Measurements from ENCODE around the gene CACNA1G.

The CACNA1G gene

DNA sequence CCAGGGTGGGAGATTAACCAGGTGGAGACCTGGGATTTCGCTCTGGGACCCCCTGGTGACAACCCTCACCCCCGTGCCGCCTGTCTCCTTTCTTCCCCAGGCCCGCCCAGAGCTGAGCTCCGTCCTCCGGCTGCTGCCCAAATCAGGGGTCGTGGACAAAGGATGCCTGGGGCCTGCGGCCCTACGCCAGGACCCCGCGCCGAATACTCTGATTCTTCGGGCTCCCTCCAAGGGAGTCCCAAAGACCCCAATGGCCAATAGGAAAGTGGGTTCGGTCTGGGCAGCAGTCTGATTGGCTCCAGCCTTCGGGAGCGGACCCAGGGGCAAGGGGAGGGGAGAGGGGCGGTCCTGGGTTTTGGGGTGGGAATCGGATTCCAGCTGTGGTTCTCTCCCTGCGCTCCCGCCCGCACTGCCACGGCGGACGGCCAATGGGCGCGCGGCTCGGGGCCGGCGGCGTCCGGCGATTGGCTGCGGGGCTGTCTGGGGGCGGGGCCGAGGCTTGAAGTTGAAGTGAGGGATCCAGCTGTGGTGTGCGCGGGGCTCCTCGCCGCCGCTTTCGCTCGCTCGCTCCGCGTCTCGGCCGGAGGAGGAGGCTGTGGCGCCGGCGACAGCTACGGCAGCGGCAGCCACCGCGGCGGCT, at the start of gene CACNA1G:
CACNA1G (plus strand) TSS at position 531 of the 640 bp plus-strand sequence. CDS start 745 bp downstream, outside the sequence.
- DNase-seq (ENCODE audit: extremely low read depth, low read depth) = peak; percentile 46
- TF ChIP-seq, protein P1, sequence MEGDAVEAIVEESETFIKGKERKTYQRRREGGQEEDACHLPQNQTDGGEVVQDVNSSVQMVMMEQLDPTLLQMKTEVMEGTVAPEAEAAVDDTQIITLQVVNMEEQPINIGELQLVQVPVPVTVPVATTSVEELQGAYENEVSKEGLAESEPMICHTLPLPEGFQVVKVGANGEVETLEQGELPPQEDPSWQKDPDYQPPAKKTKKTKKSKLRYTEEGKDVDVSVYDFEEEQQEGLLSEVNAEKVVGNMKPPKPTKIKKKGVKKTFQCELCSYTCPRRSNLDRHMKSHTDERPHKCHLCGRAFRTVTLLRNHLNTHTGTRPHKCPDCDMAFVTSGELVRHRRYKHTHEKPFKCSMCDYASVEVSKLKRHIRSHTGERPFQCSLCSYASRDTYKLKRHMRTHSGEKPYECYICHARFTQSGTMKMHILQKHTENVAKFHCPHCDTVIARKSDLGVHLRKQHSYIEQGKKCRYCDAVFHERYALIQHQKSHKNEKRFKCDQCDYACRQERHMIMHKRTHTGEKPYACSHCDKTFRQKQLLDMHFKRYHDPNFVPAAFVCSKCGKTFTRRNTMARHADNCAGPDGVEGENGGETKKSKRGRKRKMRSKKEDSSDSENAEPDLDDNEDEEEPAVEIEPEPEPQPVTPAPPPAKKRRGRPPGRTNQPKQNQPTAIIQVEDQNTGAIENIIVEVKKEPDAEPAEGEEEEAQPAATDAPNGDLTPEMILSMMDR (IDR thresholded peaks at IDR 0.05; ENCODE audit: low read depth, low read length, missing control alignments) = no peak
- peak within 1 kb of the TSS; percentile 30 for H3K4me3 ChIP-seq (replicated peaks; ENCODE audit: low read depth, low read length)

DNA sequence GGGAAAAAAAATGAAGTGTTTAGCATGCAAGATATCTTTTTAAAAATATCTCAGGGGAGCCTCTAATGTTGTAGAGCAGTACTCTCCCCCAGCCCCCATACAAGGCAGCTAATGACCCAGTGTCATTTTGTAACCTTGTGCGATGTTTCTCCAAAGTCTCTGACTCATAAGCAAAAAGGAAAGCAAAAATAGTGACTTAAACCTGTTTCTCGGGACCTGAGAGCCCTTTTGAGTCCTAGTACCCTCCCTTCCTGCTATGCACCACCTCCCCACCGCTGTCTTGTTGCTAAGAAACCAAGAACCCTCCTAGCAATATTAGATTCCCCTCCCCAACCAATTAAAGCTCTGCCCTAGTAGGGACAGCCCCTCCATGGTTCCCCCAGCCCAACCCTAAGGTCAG, 49.5 kb upstream of the CACNA1G start:
- DNase-seq (ENCODE audit: extremely low read depth, low read depth) = no peak
- TF ChIP-seq, protein P1 (IDR thresholded peaks at IDR 0.05; ENCODE audit: low read depth, low read length, missing control alignments) = no peak
- H3K4me3 ChIP-seq (replicated peaks; ENCODE audit: low read depth, low read length) = no peak overlapping the region

DNA sequence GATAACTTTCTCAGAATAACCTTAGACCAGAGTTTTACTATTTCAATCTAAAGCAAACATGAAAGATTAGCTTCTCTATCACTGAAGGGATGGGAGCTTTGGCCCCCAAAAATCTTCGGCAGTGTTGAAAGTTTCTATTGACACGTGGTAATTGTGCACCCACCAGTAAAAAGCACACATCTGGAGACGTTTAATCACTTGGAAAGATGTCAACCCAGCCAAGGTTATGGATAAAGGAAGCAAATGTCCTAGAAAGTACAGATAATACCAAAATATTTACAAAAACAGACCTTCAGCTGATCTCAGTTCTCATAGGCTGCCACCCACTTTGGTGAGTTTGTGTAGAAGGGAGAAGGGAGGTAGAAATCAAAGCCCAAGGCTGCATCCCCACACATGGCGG, 47.0 kb upstream of the CACNA1G start:
- DNase-seq (ENCODE audit: extremely low read depth, low read depth) = no peak
- H3K4me3 ChIP-seq (replicated peaks; ENCODE audit: low read depth, low read length) = no peak overlapping the region
- TF ChIP-seq, protein P1 (IDR thresholded peaks at IDR 0.05; ENCODE audit: low read depth, low read length, missing control alignments) = no peak

DNA sequence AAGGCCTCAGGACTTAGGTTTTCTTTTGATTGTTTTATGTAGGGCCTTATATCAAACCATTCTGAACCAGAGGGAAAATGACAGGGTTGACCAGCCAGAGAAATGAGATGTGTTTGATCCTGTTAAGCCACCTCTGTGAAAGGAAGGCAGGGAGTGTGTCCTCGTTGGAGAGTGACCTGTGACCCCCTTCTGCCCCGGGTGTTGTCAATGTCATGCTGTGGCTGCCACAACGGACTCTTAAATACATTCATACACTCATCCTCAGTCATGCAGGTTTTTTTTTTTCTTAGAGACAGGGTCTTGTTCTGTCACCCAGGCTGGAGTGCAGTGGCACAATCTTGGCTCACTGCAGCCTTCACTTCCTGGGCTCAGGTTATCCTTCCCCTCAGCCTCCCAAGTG, 46.1 kb upstream of the CACNA1G start:
- no peak for DNase-seq (ENCODE audit: extremely low read depth, low read depth)
- no peak overlapping the region for H3K4me3 ChIP-seq (replicated peaks; ENCODE audit: low read depth, low read length)
- TF ChIP-seq, protein P1 (IDR thresholded peaks at IDR 0.05; ENCODE audit: low read depth, low read length, missing control alignments) = no peak

DNA sequence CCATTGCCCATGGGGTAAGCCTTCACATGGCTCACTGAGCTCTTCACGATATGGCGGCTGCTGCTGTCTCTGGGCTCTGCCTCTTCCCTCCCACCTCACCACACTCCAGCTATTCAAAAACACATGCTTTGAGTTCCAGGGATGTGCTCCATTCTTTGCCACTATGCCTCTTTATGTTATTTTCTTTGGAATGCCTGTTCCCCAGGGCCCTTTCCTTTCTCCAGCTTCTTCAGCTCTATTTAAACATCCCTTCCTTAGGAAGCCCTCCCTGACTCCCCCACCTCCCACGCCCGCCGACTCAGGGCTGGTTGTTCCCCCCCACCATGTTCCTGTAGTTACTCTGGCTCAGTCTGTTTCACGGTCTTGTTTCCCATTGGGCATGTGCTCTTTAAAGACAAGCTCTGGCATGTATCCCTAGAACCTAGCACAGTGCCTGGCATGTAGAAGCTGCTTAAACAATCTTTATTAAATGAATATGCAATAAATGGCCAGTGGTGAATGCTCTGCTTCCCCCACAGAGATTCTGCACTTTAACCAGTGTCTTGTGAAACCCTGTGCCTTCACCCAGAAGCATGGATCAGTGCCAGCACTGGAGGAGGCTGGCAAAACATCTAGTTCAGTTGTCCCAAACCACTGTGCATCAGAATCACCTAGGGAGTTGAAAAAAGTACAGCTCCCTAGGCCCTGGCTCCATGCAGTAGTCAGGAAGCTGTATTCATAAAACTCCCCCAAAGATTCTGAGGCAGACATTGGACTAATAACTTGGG, 45.4 kb upstream of the CACNA1G start:
- no peak for DNase-seq (ENCODE audit: extremely low read depth, low read depth)
- no peak overlapping the region for H3K4me3 ChIP-seq (replicated peaks; ENCODE audit: low read depth, low read length)
- TF ChIP-seq, protein P1 (IDR thresholded peaks at IDR 0.05; ENCODE audit: low read depth, low read length, missing control alignments) = no peak

DNA sequence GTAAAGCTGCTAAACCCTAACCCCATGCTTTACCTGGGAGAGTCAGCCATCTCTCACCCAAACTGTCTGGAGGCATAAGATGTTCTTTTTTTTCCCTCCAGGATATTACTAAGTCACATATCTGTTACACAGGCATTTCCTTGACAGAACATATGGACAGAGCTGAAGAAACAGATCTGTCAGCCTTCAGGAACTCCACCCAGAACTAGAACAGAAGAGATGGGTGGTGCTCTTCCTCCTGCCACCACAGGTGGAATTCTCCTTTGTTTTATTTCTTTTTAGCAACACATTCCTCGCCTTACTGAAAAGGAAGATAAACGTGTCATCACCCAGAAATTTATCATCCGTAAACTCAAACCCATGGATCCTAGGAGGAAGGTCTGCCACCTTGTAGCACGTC, 43.5 kb upstream of the CACNA1G start:
- TF ChIP-seq, protein P1 (IDR thresholded peaks at IDR 0.05; ENCODE audit: low read depth, low read length, missing control alignments) = no peak
- no peak overlapping the region for H3K4me3 ChIP-seq (replicated peaks; ENCODE audit: low read depth, low read length)
- no peak for DNase-seq (ENCODE audit: extremely low read depth, low read depth)
